HCT116 (cell line): Measurements from ENCODE around the gene SPRING1. TPM values are rescaled to one million over a fixed set of nuclear protein-coding genes. Genes with fewer than 3 reads are reported as not detected.

ENCODE experiments used
- ATAC-seq: fragments of 200-7000 bp; cut with Tn5 transposase; 2 replicates; pipeline ENCODE4 v1.9.1; 2020; ENCODE audit warnings: mild to moderate bottlenecking, moderate library complexity
- BruUV-seq: library from RNA; stranded (reverse); fragments of 400-500 nt; replicated peaks from 2 replicates; lab custom pipeline; 2021; lab: Mats Ljungman, UMichigan
- CTCF ChIA-PET: fragments of 300-600 bp; sonication (Branson Sonifier 250); formaldehyde crosslinking; loops from one replicate; lab custom pipeline; 2021; ENCODE audit warnings: antibody characterized with exemption; lab: Charles Lee
- POLR2A ChIA-PET: fragments of 300-600, 350-600 bp; sonication (Branson Sonifier 250); formaldehyde crosslinking; loops from one replicate; lab custom pipeline; 2021; ENCODE audit warnings: antibody characterized with exemption; lab: Charles Lee
- RAD21 ChIA-PET, 2 experiments: fragments of 300-600 bp; sonication (Branson Sonifier 250); formaldehyde crosslinking; loops; one replicate each; lab custom pipeline; 2023; ENCODE audit warnings: low total read pairs in 2 of 2; ENCODE audit not compliant: uncharacterized antibody in 2 of 2, unreplicated experiment in 2 of 2, low non-redundant PET in 1 of 2; lab: Charles Lee
- DNase-seq: peaks from one replicate; pipeline ENCODE4 v3.0.0-alpha.2; 2010; ENCODE audit warnings: low read depth, low spot score
- H2AFZ ChIP-seq: fragments of 200-600 bp; shearing (Covaris generic), sonication (generic); 2 replicates; pipeline ENCODE4 v1.6.1; 2017; ENCODE audit warnings: low read depth, mixed run types, mixed read lengths, antibody characterized with exemption, low read length; ENCODE audit not compliant: poor library complexity, severe bottlenecking
- H3K27ac ChIP-seq: 2 replicates; pipeline ENCODE4 v1.5.1; 2012; ENCODE audit warnings: low read depth, low read length
- H3K27me3 ChIP-seq: fragments of 200-600 bp; sonication (generic); 2 replicates; pipeline ENCODE4 v1.6.1; 2016; ENCODE audit warnings: mixed run types, low read length, mixed read lengths; ENCODE audit not compliant: insufficient read depth
- H3K36me3 ChIP-seq, 2 experiments: fragments of 200-500 bp in 1 of 2; fragments of 200-600 bp in 1 of 2; sonication (Bioruptor generic) in 1 of 2; sonication (generic) in 1 of 2; 2 replicates each; pipeline versions ENCODE4 v1.5.1 to v1.6.1; 2014 to 2016; ENCODE audit warnings: low read length in 2 of 2, inconsistent platforms in 1 of 2, mixed read lengths in 1 of 2, mixed run types in 1 of 2; ENCODE audit not compliant: insufficient read depth in 2 of 2, control insufficient read depth in 1 of 2
- H3K4me1 ChIP-seq, 2 experiments: fragments of 200-600 bp in 1 of 2; sonication (generic) in 1 of 2; 2 replicates each; pipeline versions ENCODE4 v1.5.1 to v1.6.1; 2012 to 2017; ENCODE audit warnings: low read length in 2 of 2, inconsistent platforms in 1 of 2, mild to moderate bottlenecking in 1 of 2, mixed read lengths in 1 of 2, mixed run types in 1 of 2, moderate library complexity in 1 of 2; ENCODE audit not compliant: insufficient read depth in 2 of 2, control insufficient read depth in 1 of 2
- H3K4me2 ChIP-seq: fragments of 200-600 bp; sonication (generic); 2 replicates; pipeline ENCODE4 v1.6.1; 2017; ENCODE audit warnings: mixed run types, low read length, mixed read lengths
- H3K4me3 ChIP-seq, 2 experiments: fragments of 200-600 bp in 1 of 2; sonication (generic) in 1 of 2; replicated peaks in 1 of 2; 2 replicates each; pipeline ENCODE4 v1.5.1; 2011 to 2016; ENCODE audit warnings: low read length in 2 of 2, control low read depth in 1 of 2, low read depth in 1 of 2, mild to moderate bottlenecking in 1 of 2, mixed read lengths in 1 of 2, mixed run types in 1 of 2
- H3K79me2 ChIP-seq: fragments of 200-600 bp; sonication (generic); 2 replicates; pipeline ENCODE4 v1.6.1; 2017; ENCODE audit warnings: mild to moderate bottlenecking, mixed run types, low read length, moderate library complexity, mixed read lengths; ENCODE audit not compliant: insufficient read depth
- H3K9ac ChIP-seq: fragments of 200-600 bp; sonication (generic); 2 replicates; pipeline ENCODE4 v1.6.1; 2016; ENCODE audit warnings: low read length, mixed read lengths
- H3K9me2 ChIP-seq: fragments of 200-600 bp; sonication (generic), shearing (Covaris generic); 2 replicates; pipeline ENCODE4 v1.6.1; 2017; ENCODE audit warnings: mixed run types, mild to moderate bottlenecking, moderate library complexity; ENCODE audit not compliant: insufficient read depth
- H3K9me3 ChIP-seq, 2 experiments: fragments of 200-500 bp in 1 of 2; fragments of 200-600 bp in 1 of 2; sonication (Bioruptor generic) in 1 of 2; sonication (generic) in 1 of 2; 2 replicates each; pipeline ENCODE4 v1.6.1; 2014 to 2017; ENCODE audit warnings: low read length in 2 of 2, mixed read lengths in 2 of 2, inconsistent platforms in 1 of 2, low read depth in 1 of 2, mild to moderate bottlenecking in 1 of 2, mixed run types in 1 of 2, moderate library complexity in 1 of 2; ENCODE audit not compliant: control insufficient read depth in 1 of 2, insufficient read depth in 1 of 2
- H4K20me1 ChIP-seq: fragments of 200-600 bp; sonication (generic), shearing (Covaris generic); 2 replicates; pipeline ENCODE4 v1.6.1; 2017; ENCODE audit warnings: mixed run types, mild to moderate bottlenecking, moderate library complexity; ENCODE audit not compliant: insufficient read depth
- CEBPB ChIP-seq: IDR thresholded peaks from 2 replicates; pipeline ENCODE4 v1.6.1; 2012; ENCODE audit warnings: low read depth
- EGR1 ChIP-seq: IDR thresholded peaks from 2 replicates; pipeline ENCODE4 v1.6.1; 2012; ENCODE audit warnings: low read depth
- ELF1 ChIP-seq: IDR thresholded peaks from 2 replicates; pipeline ENCODE4 v1.6.1; 2012; ENCODE audit warnings: low read depth, borderline replicate concordance
- EZH2 ChIP-seq: fragments of 200-600 bp; sonication (generic); IDR thresholded peaks from 2 replicates; pipeline ENCODE4 v1.6.1; 2017; ENCODE audit warnings: antibody characterized with exemption, mixed run types
- FOSL1 ChIP-seq: IDR thresholded peaks from 2 replicates; pipeline ENCODE4 v1.6.1; 2012; ENCODE audit warnings: low read depth
- JUND ChIP-seq: IDR thresholded peaks from 2 replicates; pipeline ENCODE4 v1.6.1; 2012
- POLR2A ChIP-seq: IDR thresholded peaks from 2 replicates; pipeline ENCODE4 v1.7.0; 2011; ENCODE audit warnings: borderline replicate concordance; ENCODE audit not compliant: insufficient read depth, insufficient read length; ENCODE audit errors: extremely low read depth
- RAD21 ChIP-seq: IDR thresholded peaks from 2 replicates; pipeline ENCODE4 v1.6.1; 2012; ENCODE audit warnings: low read depth, mild to moderate bottlenecking
- SIN3A ChIP-seq: IDR thresholded peaks from 2 replicates; pipeline ENCODE4 v1.6.1; 2012; ENCODE audit warnings: low read depth
- SP1 ChIP-seq: IDR thresholded peaks from 2 replicates; pipeline ENCODE4 v1.6.1; 2012; ENCODE audit warnings: low read depth
- TCF7L2 ChIP-seq: IDR thresholded peaks from 2 replicates; pipeline ENCODE4 v1.7.0; 2011; ENCODE audit warnings: borderline replicate concordance, inconsistent platforms; ENCODE audit not compliant: insufficient read depth, insufficient read length; ENCODE audit errors: extremely low read depth
- ZNF274 ChIP-seq: fragments of 200-500 bp; sonication (Bioruptor generic); IDR thresholded peaks from 2 replicates; pipeline ENCODE4 v1.6.1; 2014; ENCODE audit warnings: mild to moderate bottlenecking, low read depth, low read length, inconsistent platforms
- intact Hi-C: fragments of 100-400 bp; cut with micrococcal nuclease; formaldehyde crosslinking; loops from 2 replicates; pipeline ENCODE4 v1.10.0; 2022
- total RNA-seq: library from RNA; stranded (reverse); gene quantifications from one replicate; pipeline ENCODE4 v1.2.1, GENCODE V29; 2021; ENCODE audit not compliant: unreplicated experiment
- TF ChIP-seq, protein P1 (sequence below), 3 experiments: fragments of 200-600 bp in 1 of 3; sonication (generic) in 1 of 3; IDR thresholded peaks in 2 of 3; conservative IDR thresholded peaks in 1 of 3; 2 replicates each; pipeline ENCODE4 v1.5.1; 2012 to 2017; ENCODE audit warnings: low read depth in 2 of 3, low read length in 2 of 3, antibody characterized with exemption in 1 of 3, borderline replicate concordance in 1 of 3, control low read depth in 1 of 3, mild to moderate bottlenecking in 1 of 3, mixed read lengths in 1 of 3, mixed run types in 1 of 3, moderate library complexity in 1 of 3; ENCODE audit not compliant: insufficient read depth in 1 of 3
- TF ChIP-seq, protein P2 (sequence below): IDR thresholded peaks from 2 replicates; pipeline ENCODE4 v1.6.1; 2011; ENCODE audit warnings: mild to moderate bottlenecking, low read length, moderate library complexity; ENCODE audit not compliant: insufficient replicate concordance; ENCODE audit errors: extremely low read depth
- TF ChIP-seq, protein P3 (sequence below): IDR thresholded peaks from 2 replicates; pipeline ENCODE4 v1.6.1; 2012
- TF ChIP-seq, protein P4 (sequence below): IDR thresholded peaks from 2 replicates; pipeline ENCODE4 v1.6.1; 2012

Gene SPRING1
- total RNA-seq, 1 experiment from 2014 or later: 28.5 TPM

DNA sequence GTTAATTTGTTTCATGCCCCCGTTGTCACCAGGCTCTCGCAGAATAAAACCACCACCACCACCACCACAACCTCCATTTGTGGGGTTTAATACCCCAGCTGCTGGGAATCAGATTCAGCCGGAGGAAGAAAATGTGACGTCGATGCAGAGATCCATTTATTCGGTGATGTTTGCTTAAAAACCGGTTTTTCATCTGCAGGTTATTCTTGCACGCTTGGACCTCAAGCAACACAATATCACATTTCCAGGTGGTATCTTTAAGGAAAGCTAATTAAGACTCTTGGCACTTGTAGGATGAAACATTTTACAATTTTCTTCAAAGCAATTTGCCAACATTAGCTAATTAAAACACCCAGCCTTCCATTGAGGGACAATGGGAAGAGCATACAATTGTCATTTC is 39.8 kb downstream of the SPRING1 start (continued):
- TF ChIP-seq, protein P1, sequence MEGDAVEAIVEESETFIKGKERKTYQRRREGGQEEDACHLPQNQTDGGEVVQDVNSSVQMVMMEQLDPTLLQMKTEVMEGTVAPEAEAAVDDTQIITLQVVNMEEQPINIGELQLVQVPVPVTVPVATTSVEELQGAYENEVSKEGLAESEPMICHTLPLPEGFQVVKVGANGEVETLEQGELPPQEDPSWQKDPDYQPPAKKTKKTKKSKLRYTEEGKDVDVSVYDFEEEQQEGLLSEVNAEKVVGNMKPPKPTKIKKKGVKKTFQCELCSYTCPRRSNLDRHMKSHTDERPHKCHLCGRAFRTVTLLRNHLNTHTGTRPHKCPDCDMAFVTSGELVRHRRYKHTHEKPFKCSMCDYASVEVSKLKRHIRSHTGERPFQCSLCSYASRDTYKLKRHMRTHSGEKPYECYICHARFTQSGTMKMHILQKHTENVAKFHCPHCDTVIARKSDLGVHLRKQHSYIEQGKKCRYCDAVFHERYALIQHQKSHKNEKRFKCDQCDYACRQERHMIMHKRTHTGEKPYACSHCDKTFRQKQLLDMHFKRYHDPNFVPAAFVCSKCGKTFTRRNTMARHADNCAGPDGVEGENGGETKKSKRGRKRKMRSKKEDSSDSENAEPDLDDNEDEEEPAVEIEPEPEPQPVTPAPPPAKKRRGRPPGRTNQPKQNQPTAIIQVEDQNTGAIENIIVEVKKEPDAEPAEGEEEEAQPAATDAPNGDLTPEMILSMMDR (IDR thresholded peaks at IDR 0.05 in 2 of 3, conservative IDR thresholded peaks at IDR 0.05 in 1 of 3; ENCODE audit: borderline replicate concordance in 1 of 3, insufficient read depth in 1 of 3, low read depth in 2 of 3, low read length in 2 of 3): no peak
- no peak for TF ChIP-seq SIN3A

DNA sequence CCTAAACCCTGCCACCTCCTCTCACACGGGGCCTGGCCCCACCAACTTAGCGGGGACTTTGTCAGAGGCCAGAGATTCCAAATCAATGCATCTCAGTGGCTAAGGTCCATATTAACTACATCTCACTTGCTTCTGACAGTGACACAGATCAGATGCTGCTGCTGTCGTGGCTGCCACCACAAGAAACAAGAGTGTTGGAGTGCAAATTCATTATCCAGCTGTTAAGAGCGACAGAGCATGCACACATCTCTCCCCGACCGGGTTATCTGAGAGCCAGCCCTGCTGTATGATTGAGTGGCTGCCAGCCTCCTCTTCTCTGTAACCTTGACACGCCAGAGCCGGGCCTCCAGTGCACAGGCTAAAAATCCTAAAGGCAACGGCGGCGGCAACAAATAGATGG is 40.2 kb downstream of the SPRING1 start:
- Histone ChIP-seq H3K27ac (no peak overlapping the region), H3K4me3 (no peak overlapping the region), H3K9ac (no peak overlapping the region), H2AFZ (no peak overlapping the region), H3K36me3 (no peaks in the 10 kb centered on the region), H3K4me2 (no peak overlapping the region), H3K9me2 (no peaks in the 10 kb centered on the region), H3K4me1 (no peaks in the 10 kb centered on the region), H4K20me1 (no peaks in the 10 kb centered on the region), H3K79me2 (no peaks in the 10 kb centered on the region), H3K27me3 (no peaks in the 10 kb centered on the region), H3K9me3 (no peaks in the 10 kb centered on the region)
- RAD21 ChIA-PET: no interaction called here
- TF ChIP-seq ELF1 (no peak), EZH2 (no peak), CEBPB (no peak), RAD21 (no peak), JUND (no peak), EGR1 (no peak), ZNF274 (no peak), SP1 (no peak), TCF7L2 (no peak), POLR2A (no peak), FOSL1 (no peak)
- TF ChIP-seq, protein P2, sequence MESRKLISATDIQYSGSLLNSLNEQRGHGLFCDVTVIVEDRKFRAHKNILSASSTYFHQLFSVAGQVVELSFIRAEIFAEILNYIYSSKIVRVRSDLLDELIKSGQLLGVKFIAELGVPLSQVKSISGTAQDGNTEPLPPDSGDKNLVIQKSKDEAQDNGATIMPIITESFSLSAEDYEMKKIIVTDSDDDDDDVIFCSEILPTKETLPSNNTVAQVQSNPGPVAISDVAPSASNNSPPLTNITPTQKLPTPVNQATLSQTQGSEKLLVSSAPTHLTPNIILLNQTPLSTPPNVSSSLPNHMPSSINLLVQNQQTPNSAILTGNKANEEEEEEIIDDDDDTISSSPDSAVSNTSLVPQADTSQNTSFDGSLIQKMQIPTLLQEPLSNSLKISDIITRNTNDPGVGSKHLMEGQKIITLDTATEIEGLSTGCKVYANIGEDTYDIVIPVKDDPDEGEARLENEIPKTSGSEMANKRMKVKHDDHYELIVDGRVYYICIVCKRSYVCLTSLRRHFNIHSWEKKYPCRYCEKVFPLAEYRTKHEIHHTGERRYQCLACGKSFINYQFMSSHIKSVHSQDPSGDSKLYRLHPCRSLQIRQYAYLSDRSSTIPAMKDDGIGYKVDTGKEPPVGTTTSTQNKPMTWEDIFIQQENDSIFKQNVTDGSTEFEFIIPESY: no peak
- TF ChIP-seq, protein P1 (IDR thresholded peaks at IDR 0.05 in 2 of 3, conservative IDR thresholded peaks at IDR 0.05 in 1 of 3; ENCODE audit: borderline replicate concordance in 1 of 3, insufficient read depth in 1 of 3, low read depth in 2 of 3, low read length in 2 of 3): no peak
- TF ChIP-seq, protein P3, sequence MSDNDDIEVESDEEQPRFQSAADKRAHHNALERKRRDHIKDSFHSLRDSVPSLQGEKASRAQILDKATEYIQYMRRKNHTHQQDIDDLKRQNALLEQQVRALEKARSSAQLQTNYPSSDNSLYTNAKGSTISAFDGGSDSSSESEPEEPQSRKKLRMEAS: no peak
- TF ChIP-seq, protein P4, sequence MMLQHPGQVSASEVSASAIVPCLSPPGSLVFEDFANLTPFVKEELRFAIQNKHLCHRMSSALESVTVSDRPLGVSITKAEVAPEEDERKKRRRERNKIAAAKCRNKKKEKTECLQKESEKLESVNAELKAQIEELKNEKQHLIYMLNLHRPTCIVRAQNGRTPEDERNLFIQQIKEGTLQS: no peak
- no TSS peak for BruUV-seq
- DNase-seq (no peak), ATAC-seq (no peak; the same call in 1 of the 2 replicates)
- CTCF ChIA-PET: interaction anchor here (0.6 to 2.0 kb wide), 7 partner anchors 10 to 731 kb away, joined by 3 to 9 read pairs (median 7); no protein-coding TSS in a partner anchor
- POLR2A ChIA-PET: interaction anchor here (1.5 kb wide), 1 partner anchor 11 kb away, joined by 3 read pairs; no protein-coding TSS in a partner anchor
- intact Hi-C loops: loop anchor here (5.0 to 10.0 kb wide), 3 partner anchors 423 to 630 kb away; partner anchors contain the start of gene MED13L
